ENCODE measurements around the gene SYNE2.
"Not testable (repeated sequence)": the region's sequence is repeated elsewhere in the genome, so short reads cannot be mapped to it uniquely, and the experiment has no call there.

Gene SYNE2

DNA sequence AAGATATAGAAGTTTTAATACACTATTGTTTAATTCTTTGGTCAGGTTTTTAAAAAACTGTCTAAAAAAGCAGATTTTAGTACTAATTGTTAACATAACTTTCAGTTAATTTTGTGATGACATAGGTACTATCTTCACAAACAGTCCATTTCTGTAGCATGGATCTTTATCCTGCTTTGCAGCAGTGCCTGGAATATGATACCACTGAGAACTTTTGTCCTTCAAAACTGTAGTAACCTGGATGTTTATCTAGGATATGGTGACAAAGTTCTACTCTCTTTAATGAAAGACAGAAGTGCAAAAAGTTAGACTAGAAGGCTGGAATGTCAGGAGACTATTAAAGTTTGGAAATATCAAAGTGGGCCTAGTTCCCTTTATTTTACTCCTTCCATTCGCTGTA lies 159.9 kb downstream of the SYNE2 start:
- DNase-seq (ENCODE audit: low spot score), result no peak

DNA sequence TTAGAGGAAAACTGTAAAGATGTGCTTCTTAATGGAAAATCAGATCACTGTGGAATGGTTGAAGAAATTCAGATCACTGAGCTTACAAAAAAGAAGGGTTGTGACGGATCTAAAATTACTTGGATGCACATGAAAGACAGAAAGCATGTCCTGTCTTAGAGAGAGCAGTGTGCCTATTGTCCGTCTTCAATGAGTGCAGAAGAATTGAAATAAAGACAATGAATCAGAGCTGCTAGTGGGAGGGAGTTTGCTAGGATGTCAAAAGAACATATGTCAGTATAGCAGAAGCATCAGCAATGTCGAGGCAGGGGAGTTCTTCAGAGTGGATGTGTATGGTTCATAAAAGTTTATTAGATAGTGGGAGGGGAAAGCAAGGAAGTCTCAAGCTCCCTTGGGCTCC lies 172.7 kb downstream of the SYNE2 start:
- DNase-seq (ENCODE audit: low spot score), result no peak

DNA sequence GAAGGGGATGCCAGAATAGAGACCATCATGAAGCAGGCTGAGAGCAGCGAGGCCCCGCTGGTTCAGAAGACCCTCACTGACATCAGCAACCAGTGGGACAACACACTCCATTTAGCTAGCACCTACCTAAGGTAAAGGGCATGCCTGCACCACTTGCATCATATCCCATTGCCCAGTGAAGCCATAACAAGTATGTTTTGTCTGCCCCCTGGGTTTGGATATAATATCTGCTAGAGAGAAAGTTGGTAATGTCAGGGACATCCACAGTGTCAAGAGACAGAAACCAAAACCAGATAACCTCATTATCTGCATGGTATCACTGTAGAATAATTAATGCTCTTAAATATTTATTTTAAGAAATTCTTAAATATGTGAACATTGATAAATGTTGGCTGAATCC lies 173.8 kb downstream of the SYNE2 start:
- DNase-seq (ENCODE audit: low spot score), result no peak

DNA sequence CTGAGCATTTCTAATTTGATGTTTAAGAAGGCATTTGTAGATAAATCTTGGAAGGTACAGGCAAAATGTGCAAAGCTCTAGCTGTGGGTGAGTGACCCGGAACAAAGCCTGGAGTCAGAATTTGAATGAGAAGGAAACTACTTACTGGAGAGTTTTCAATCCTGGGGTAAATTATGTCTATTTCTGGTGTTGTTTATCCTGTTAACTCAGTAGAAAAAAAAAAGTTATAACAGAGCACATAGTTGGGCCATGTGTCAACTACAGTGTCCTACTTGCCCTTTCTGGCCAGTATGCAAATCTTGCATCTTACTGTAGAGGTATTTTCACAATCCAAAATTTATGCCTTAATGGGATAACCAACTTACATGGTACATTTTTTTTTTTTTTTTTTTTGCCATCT lies 182.3 kb downstream of the SYNE2 start:
- no peak for DNase-seq (ENCODE audit: low spot score)

DNA sequence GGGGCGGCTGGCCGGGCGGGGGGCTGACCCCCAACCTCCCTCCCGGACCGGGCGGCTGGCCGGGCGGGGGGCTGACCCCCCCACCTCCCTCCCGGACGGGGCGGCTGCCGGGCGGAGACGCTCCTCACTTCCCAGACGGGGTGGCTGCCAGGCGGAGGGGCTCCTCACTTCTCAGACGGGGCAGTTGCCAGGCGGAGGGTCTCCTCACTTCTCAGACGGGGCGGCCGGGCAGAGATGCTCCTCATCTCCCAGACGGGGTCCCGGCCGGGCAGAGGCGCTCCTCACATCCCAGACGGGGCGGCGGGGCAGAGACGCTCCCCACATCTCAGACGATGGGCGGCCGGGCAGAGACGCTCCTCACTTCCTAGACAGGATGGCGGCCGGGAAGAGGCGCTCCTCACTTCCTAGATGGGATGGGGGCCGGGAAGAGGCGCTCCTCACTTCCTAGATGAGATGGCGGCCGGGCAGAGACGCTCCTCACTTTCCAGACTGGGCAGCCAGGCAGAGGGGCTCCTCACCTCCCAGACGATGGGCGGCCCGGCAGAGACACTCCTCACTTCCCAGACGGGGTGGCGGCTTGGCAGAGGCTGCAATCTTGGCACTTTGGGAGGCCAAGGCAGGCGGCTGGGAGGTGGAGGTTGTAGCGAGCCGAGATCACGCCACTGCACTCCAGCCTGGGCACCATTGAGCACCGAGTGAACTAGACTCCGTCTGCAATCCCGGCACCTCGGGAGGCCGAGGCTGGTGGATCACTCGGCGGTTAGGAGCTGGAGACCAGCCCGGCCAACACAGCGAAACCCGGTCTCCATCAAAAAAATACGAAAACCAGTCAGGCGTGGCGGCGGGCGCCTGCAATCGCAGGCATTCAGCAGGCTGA lies 185.3 kb downstream of the SYNE2 start:
- not testable (repeated sequence) for DNase-seq (ENCODE audit: low spot score)

DNA sequence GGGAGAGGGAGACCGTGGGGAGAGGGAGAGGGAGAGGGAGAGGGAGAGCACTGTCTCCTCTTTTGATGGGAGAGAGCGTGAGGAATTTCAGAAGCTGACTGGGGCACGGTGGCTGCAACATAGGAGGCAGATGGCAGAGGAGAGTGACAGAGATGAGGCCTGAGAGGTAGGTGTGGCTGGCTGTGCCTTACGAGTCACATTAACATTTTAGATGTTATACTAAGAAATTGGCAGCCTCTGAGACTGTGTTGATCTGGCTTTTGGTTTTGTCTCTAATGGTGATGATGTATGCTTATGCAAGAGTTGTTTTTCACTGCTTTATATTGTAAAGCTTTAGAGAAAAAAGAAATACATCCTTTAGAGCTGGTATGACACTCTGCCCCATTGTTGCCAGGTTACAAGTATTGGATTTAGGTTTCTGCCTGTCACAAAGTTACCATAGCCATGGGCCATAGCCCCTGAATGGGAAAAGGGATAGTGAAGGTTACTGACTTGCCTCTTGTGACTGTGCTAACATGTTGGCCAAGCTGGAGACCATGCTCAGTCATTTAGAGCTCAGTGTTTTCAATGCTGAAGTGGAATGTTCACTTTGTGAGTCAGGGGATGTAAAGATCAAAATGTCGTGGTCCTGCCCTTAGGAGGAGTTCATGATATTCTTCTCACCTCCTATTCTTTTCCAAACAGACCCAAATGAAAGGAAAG lies 186.2 kb downstream of the SYNE2 start:
- DNase-seq (ENCODE audit: low spot score), result no peak

DNA sequence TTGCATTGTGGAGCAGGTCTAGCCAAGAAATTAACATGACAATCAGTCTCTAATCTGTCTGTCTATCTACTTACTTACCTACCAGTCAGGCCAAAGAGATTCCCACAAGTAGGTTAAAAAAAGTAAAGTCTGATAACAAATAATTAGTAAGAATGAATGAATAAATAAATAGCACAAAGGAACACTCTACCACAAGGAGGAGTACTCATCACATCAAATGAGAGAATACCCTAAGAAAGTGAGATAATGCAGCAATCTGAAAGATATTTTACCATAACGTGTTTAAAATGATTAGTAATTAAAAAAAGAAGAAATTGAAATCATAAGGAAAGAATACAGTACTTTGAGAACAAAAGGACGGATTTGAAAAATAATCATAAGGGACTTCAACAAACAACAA lies 187.2 kb downstream of the SYNE2 start:
- DNase-seq (ENCODE audit: low spot score), result no peak

DNA sequence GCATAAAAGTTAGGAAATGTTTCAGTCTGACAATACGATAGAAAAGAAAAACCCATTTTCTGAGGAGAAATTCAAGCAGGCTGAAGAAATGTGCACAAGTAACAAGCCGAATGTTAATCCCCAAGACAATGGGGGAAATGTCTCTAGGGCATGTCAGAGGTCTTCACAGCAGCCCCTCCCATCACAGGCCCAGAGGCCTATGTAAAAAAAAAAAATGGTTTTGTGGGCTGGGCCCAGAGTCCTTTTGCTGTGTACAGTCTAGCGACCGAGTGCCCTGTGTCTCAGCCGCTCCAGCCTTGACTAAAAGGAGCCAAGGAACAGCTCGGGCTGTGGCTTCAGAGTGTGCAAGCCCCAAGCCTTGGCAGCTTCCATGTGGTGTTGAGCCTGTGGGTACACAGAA lies 190.5 kb downstream of the SYNE2 start:
- DNase-seq (ENCODE audit: low spot score), result not testable (repeated sequence)

DNA sequence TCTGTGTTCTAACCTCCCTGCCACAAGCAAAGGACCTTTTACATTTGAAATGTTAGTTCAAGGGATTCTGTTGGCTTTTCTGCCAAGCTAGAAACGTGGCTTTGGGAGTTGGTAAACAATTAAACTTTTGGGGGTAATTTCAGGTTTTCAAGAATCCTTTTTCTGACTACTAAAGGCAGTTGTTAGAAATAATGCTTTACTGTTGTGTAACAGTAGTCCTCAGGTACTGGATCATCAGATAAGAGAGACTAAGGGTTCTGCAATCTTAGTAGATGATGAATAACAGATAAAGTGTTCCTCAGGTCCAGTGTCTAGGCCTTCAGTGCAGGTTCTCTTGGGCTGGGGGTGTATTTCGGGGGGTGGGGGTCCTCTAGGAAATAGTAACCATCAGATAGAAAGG lies 192.3 kb downstream of the SYNE2 start:
- no peak for DNase-seq (ENCODE audit: low spot score)

DNA sequence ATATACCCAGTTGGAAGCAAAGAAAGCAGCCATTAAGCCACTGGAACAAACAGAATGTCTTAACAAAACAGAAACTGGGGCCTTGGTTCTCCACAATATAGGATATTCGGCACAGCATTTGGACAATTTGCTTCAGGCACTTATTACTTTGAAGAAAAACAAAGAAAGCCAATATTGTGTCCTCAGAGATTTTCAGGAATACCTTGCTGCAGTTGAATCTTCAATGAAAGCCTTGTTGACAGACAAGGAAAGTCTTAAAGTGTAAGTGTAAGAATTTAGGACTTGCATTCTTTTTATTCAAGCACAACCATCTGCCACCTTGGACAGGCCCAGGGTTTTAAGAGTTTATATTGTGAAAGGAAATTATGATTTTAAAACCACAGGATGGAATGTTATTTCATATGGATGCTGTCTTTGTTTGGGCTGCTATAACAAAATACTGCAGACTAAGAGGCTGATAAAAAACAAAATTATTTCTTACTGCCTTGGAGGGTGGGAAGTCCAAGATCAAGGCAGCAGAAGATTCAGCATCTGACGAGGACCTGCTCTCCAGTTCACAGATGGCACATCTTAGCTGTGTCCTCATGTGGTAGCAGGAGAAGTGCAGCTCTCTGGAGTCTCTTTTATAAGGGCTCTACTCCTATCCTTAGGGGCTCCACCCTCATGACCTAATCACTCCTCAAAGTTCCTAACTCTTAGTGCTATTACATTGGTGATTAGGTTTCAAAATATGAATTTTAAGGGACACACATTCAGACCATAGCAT lies 197.0 kb downstream of the SYNE2 start:
- DNase-seq (ENCODE audit: low spot score), result no peak

DNA sequence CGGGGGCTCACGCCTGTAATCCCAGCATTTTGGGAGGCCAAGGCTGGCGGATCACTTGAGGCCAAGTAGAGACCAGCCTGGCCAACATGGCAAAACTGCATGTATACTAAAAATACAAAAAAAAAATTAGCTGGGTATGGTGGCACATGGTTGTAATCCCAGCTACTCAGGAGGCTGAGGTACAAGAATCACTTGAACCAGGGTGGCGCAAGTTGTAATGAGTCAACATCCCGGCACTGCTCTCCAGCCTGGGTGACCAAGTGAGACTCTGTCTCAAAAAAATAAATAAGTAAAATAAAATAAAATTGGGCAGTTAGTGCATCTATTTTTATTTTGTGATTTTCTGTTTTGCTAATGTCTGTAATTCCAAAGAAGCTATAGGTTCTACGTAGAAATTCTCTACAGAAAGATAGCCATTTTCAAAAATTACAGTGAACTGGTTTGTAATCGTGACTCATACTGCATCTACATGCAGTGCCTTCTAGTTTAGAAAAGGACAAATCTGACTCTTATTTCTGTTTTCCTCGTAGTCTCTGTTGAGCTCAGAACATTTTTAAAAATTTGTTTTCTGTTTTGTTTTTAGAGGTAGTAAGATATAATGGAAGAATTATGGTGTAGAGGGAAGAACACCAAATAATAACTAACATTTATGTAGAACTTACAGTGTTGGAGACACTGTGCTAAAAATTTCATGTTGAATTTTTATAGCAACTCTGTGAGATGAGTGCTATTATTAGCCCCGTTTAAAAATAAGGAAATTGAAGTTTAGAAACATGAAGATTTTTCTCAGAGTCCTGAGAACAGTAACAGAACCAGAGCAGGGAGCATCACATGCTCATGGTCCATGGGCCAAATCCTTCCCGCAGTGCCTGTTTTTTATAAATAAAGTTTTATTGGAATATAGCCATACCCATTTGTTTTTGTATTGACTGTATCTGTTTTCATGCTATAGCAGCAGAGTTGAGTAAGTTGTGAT lies 201.2 kb downstream of the SYNE2 start:
- DNase-seq (ENCODE audit: low spot score), result no peak

DNA sequence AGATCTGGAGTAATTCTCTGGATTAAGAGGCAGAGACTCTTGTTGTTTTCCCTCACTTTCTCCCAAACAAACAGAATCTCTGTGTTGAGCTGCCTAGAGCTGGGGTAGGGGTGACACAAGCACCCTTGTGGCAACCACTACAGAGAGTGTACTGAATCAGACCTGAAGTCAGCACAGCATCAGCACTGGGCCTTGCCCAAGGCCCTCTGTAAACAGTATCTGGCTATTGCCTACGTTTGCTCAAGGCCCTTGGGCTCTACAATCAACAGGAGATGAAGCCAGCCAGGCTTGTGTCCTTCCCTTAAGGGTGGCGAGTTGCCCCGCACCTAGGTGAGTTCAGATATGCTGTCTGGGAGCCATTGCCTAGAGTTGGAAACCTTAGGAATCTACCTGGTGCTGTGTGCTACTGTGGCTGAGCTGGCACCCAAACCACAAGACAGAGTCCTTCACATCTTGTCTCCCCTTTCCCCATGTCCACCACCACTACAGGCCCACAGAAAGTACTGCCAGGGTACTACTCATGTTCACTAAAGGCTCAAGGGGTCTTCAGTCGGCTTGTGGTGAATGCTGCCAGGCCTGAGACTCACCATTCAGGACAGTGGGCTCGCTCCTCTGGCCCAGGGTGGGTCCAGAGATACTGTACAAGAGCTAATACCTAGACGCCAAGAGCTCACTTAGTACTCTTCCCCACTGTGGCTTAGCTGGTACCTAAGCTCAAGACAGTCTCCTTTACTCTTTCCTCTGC lies 206.8 kb downstream of the SYNE2 start:
- DNase-seq (ENCODE audit: low spot score), result no peak

DNA sequence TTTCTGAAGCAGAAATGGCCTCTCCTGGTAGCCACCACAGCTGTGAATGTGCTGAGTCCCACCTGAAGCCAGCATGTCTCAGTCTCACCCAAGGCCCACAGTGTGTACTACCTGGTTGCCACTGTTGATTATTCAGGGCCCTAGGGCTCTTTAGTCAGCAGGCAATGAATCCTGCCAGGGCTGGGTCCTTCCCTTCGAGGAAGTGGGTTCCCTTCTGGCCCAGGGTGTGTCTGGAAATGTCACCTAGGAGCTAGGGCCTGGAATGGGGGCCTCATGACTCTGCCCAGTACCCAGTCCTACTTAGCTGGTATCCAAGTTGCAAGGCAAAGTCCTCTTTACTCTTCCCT lies 207.4 kb downstream of the SYNE2 start:
- no peak for DNase-seq (ENCODE audit: low spot score)

DNA sequence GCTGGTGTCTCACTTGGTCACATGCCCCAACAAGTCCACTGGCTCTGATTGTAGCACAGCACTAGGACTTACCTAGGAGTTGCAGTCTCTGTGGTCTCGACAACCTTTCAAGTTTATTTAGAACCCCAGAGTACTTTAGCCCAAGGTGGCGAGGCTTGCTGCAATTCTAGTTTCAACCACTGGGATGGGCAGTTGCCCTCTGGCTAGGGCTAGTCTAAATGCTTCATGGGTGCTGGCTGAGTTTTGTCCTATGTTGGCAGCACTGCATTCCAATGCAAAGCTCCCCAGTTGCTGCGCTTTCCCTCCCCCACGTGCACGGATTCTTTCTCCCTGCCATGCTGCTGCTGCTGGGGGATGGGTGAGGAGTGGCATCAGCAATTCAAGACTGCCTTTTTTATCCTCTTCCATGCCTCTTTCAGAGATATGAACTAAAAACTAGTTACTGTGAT lies 207.9 kb downstream of the SYNE2 start:
- no peak for DNase-seq (ENCODE audit: low spot score)

DNA sequence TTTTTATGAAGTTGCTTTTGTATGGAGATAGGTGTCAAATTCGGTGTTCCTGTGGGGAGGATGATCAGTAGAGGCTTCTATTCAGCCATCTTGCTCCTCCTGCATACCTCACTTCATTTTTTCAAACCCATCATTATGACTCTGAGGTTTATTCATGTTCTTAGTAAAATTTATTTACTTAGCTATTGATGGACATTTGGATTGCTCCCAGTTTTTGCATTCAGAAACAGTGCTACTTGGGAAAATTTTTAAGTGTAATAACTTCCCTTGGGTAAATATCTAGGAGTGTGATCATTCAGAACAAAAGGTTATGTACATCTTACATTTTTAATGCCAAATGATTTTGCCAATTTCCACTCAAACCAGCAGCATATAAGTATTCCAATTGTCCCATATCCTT lies 208.3 kb downstream of the SYNE2 start:
- no peak for DNase-seq (ENCODE audit: low spot score)

DNA sequence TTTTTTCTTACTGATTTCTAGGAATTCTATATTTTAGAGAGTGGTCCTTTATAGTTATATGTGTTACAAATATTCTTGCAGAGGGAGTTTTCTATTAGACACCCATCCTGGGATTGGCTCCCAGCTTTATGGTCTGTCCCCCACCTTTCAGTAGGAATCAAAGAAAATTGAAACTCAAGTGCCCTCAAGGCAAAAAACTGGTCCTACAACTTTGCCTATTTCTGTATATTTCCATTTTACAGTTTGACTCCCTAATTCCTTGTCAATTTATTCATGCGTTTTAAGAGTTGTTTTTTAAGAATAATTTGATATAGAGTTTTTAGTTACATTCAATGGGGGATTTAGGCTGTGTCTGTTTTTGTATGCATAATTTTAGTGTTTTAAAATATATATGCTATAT lies 208.9 kb downstream of the SYNE2 start:
- no peak for DNase-seq (ENCODE audit: low spot score)

DNA sequence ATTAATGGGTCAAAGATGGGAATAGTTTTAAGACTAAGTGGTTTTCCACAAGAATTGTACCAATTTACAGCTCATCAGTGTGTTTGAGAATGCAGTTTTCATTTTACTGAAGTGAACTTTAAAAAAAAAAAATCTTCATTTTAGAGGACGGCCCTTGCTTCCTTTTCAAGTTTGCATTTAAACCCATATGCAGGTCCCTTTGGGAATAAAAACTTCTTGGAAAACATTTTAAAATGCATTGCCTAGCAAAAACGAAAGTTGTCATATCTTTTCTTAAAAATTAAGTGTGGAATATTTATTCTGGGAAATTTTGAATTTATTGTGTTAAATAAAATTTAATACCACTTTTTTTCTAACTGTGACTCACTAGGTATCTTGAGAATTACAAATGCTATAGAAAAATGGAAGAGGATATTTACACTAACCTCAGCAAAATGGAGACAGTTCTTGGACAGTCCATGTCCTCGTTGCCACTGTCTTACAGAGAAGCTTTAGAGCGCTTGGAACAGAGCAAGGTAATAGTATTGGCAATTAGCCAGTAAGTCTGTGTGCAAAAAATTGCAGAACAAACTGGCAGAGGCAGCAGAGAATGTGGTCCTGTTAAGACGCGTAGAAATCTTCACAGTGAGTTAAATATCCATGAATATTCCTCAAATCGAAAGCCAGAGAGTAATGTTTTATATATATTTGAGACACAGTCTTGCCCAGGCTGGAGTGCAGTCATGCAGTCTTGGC lies 209.7 kb downstream of the SYNE2 start:
- no peak for DNase-seq (ENCODE audit: low spot score)

DNA sequence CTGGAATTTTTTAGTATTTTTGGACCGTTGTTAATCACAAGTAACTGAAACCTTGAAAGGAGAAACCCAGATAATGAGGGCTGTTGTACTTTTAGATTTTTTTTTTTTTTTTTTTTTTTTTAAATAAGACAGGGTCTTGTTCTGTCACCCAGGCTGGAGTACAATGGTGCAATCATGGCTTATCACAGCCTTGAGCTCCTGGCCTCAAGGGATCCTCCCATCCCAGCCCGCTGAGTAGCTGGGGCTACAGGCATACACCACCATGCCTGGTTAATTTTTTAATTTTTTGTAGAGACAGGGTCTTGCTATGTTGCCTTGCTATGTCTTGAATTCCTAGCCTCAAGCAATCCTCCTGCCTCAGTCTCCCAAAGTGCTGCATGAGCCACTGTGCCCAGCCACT lies 211.6 kb downstream of the SYNE2 start:
- no peak for DNase-seq (ENCODE audit: low spot score)

DNA sequence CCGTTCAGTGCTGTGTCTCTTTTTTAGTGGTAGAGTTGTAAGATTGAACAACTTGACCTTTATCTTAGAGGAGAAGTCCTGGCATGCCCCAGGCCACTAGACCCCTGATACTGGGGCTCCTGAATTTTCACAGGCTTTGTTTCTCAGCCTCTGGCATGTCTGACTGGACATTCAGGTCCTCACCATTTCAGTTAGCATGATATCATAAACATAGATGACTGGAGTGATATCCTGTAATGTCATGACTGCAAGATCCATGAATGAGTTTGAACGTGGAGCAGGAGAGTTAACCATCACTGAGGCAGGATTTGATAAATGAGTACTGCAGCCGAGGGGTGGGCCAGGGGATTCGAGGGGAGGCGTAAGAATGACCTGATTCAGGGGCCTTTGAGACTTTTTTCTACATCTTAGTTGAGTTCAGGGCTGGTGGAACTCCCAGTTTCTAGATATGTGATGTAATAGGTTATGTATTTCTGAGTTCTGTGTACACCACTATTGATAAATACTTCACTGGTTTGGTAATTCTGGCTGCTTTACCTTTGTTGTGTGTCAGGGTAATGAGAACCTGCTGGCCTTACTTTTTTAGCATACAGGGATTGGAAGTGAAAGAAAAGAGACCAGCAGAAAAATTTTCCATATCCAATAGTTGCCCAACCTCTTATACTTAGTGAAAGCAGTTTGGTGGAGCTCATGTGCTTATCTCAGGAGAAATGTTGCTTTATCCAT lies 217.0 kb downstream of the SYNE2 start:
- no peak for DNase-seq (ENCODE audit: low spot score)

All from Ammon's horn (tissue), 1 donor.